Testis (tissue), 2 donors: Measurements from ENCODE around the gene GRWD1.

Experiments used
- CTCF ChIP-seq, 3 experiments: fragments of 450-650 bp in 2 of 3; fragments of 200-600 bp in 1 of 3; sonication (generic) in 1 of 3; IDR thresholded peaks; one replicate each; pipeline ENCODE4 v1.5.1; 2016 to 2019; ENCODE audit warnings: antibody characterized with exemption in 3 of 3, mild to moderate bottlenecking in 2 of 3, moderate library complexity in 1 of 3
- POLR2A ChIP-seq: fragments of 450-650 bp; IDR thresholded peaks from one replicate; pipeline ENCODE4 v1.6.1; 2017; ENCODE audit warnings: antibody characterized with exemption, mild to moderate bottlenecking, moderate library complexity

- TF ChIP-seq CTCF (IDR thresholded peaks at IDR 0.05) (no peak), POLR2A (no peak)
Observed at GRCh38 chr19:48450863-48451262, 5.1 kb downstream of the GRWD1 start.
